ENCODE data around the gene CSF1R. TPM values are rescaled to one million over a fixed set of nuclear protein-coding genes. Genes with fewer than 3 reads are reported as not detected.
A peak's percentile ranks its signal among the peaks of the same experiment; 100 is the strongest.

CSF1R gene
- total and polyA plus RNA-seq, 2 of the 8 experiments (the other 6 are each of a cell fraction or from before 2014, with no cell fraction given): 0.12 TPM; not detected in 1

GRCh38 chr5:150117945-150118560, 31.7 kb upstream of the CSF1R start:
- no peaks in the 10 kb centered on the region for H3K9me3 ChIP-seq (ENCODE audit: insufficient read depth in 2 of 2, low read depth in 1 of 2, low read length in 1 of 2)
- ChIA-PET CTCF (ENCODE audit: partially characterized antibody) (interaction anchor here (0.6 to 16.9 kb wide), 15 partner anchors 8 to 434 kb away, joined by 3 to 188 read pairs (median 4); no protein-coding TSS in a partner anchor), POLR2A (ENCODE audit: partially characterized antibody) (interaction anchor here (0.7 to 1.3 kb wide), 2 partner anchors 185 to 801 kb away, joined by 3 to 4 read pairs; no protein-coding TSS in a partner anchor)
- TF ChIP-seq, protein P1, sequence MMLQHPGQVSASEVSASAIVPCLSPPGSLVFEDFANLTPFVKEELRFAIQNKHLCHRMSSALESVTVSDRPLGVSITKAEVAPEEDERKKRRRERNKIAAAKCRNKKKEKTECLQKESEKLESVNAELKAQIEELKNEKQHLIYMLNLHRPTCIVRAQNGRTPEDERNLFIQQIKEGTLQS (IDR thresholded peaks at IDR 0.05; ENCODE audit: insufficient read depth, low read depth, low read length): no peak
- TF ChIP-seq GTF2F1 (IDR thresholded peaks at IDR 0.05; ENCODE audit: borderline replicate concordance, low read depth, low read length) (no peak), ZNF274 (IDR thresholded peaks at IDR 0.05; ENCODE audit: borderline replicate concordance, extremely low read depth, low read length) (no peak)
- TF ChIP-seq, protein P2, sequence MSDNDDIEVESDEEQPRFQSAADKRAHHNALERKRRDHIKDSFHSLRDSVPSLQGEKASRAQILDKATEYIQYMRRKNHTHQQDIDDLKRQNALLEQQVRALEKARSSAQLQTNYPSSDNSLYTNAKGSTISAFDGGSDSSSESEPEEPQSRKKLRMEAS (IDR thresholded peaks at IDR 0.05): no peak
- no peak overlapping the region for H2BK5ac ChIP-seq (ENCODE audit: low read depth, low read length)
- H3K23ac ChIP-seq (ENCODE audit: insufficient read length): no peak overlapping the region
- H4K5ac ChIP-seq (ENCODE audit: insufficient read length, low read depth, low read length): no peak overlapping the region
- H3K23me2 ChIP-seq (ENCODE audit: low read depth, low read length): no peaks in the 10 kb centered on the region
- 84% methylated on average over 9 of the region's 9 CpGs; no CpG with 5 or more reads in 1 of the 2 experiments for WGBS, 2 experiments (ENCODE audit: extremely low coverage in 1 of 2, insufficient coverage in 1 of 2, insufficient read length in 1 of 2, insufficient replicate concordance in 2 of 2, low coverage in 1 of 2, low lambda C conversion rate in 2 of 2, missing lambda C conversion rate in 1 of 2)
- H4K8ac ChIP-seq (ENCODE audit: extremely low read depth, insufficient read depth, low read length): 0 out of 2 replicates have a peak overlapping the region, but pooled peaks have one; percentile 12
- H2AK5ac ChIP-seq (ENCODE audit: low read depth, low read length): no peak overlapping the region
- H3K79me1 ChIP-seq (ENCODE audit: low read depth, low read length): no peaks in the 10 kb centered on the region
- H2BK20ac ChIP-seq (ENCODE audit: low read length): no peak overlapping the region
- H3K79me2 ChIP-seq (ENCODE audit: control insufficient read depth in 1 of 2, insufficient read depth in 2 of 2, low read length in 2 of 2): no peaks in the 10 kb centered on the region
- H3K56ac ChIP-seq (replicated peaks; ENCODE audit: insufficient read length, low read depth, low read length): no peak overlapping the region
- DNase-seq (ENCODE audit: low read depth in 1 of 2, low spot score in 2 of 2) (no peak), FAIRE-seq (no peak)
- no peak overlapping the region for H3K18ac ChIP-seq (ENCODE audit: extremely low read depth, low read length)
- peaks cover 0 to 7% (median 4%) of the 10 kb centered on the region in 4 experiments; a peak in 4 of 7 replicates for H3K4me1 ChIP-seq (replicated peaks in 1 of 4; ENCODE audit: control insufficient read depth in 3 of 4, insufficient read depth in 4 of 4, low read length in 3 of 4)
- no peak overlapping the region for H4K91ac ChIP-seq (replicated peaks; ENCODE audit: insufficient read length, low read length)
- no peaks in the 10 kb centered on the region for H3K36me3 ChIP-seq (ENCODE audit: control insufficient read depth in 2 of 4, insufficient read depth in 4 of 4, low read length in 3 of 4)
- H2BK12ac ChIP-seq (ENCODE audit: low read depth, low read length): no peak overlapping the region
- H3K27me3 ChIP-seq (replicated peaks in 1 of 4; ENCODE audit: control insufficient read depth in 3 of 4, extremely low read depth in 1 of 4, insufficient read depth in 3 of 4, low read length in 3 of 4): no peaks in the 10 kb centered on the region
- H3K14ac ChIP-seq (ENCODE audit: insufficient read length): no peak overlapping the region
- H3K4ac ChIP-seq (replicated peaks; ENCODE audit: insufficient read length, low read depth, low read length): no peak overlapping the region
- H2BK15ac ChIP-seq (ENCODE audit: low read length): no peak overlapping the region
- no peak overlapping the region for H3K27ac ChIP-seq (ENCODE audit: low read depth, low read length)
- H3K4me3 ChIP-seq (ENCODE audit: extremely low read depth in 1 of 4, insufficient read depth in 2 of 4, low read depth in 3 of 4, low read length in 4 of 4): no peak overlapping the region
- H3K4me2 ChIP-seq (ENCODE audit: insufficient read depth in 1 of 2, low read depth in 2 of 2, low read length in 2 of 2): no peak overlapping the region
- no peak overlapping the region for H3K9ac ChIP-seq (replicated peaks in 1 of 4; ENCODE audit: extremely low read depth in 1 of 4, low read depth in 3 of 4, low read length in 3 of 4)
- no peak overlapping the region for H2AFZ ChIP-seq (ENCODE audit: low read length)
- no peak overlapping the region for H2BK120ac ChIP-seq (replicated peaks; ENCODE audit: low read depth, low read length)
- peaks cover 0 to 3% of the 10 kb centered on the region in 2 experiments for H4K20me1 ChIP-seq (replicated peaks in 1 of 2; ENCODE audit: control insufficient read depth in 1 of 2, insufficient read depth in 2 of 2, low read length in 2 of 2)
